ENCODE measurements around the gene FGD5. TPM values are rescaled to one million over a fixed set of nuclear protein-coding genes. Genes with fewer than 3 reads are reported as not detected.

FGD5 gene
- total and polyA plus RNA-seq, 2 experiments from 2014 or later, result 7.4 to 12.2 TPM

DNA sequence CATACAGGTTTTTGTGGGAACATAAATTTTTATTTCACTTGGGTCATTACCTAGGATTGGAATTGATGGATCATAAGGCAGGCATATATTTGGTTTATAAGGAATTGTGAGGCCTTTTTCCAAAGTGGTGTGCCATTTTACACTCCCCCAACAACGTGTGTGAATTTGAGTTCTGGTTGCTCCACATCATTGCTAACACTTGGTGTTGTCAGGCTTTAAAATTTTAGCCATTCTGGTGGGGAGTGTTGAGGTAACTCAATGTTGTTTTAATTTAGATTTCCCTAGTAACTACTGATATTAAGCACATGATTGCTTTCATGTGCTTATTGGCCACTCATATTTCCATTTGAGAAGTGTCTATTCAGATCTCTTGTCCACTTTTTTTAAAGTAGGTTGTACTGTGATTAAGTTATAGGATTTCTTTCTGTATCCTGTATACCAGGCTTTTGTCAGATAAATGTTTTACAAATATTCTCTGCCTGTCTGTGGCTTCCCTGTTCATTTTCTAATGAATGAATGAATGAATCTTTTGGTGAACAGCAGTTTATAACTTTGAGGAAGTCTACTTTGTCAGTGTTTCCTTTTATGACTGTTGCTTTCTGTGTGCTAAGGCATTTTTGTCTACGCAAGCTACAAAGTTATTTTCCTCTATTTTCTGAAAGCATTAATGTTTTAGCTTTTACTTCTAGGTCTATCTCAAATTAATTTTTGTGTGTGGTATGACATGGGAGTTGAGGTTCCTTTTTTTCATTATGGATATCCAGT, 110.7 kb downstream of the FGD5 start (continued):
- TF ChIP-seq EZH2 (IDR thresholded peaks at IDR 0.05; ENCODE audit: low read depth, unreplicated experiment) (no peak), CREB1 (CRISPR knock-in tag; IDR thresholded peaks at IDR 0.05; ENCODE audit: low read depth) (no peak), ETS1 (IDR thresholded peaks at IDR 0.05) (no peak), STAT1 (IDR thresholded peaks at IDR 0.05; ENCODE audit: unreplicated experiment) (no peak), ZNF114 (CRISPR knock-in tag; IDR thresholded peaks at IDR 0.05) (no peak)
- TF ChIP-seq, protein P1, sequence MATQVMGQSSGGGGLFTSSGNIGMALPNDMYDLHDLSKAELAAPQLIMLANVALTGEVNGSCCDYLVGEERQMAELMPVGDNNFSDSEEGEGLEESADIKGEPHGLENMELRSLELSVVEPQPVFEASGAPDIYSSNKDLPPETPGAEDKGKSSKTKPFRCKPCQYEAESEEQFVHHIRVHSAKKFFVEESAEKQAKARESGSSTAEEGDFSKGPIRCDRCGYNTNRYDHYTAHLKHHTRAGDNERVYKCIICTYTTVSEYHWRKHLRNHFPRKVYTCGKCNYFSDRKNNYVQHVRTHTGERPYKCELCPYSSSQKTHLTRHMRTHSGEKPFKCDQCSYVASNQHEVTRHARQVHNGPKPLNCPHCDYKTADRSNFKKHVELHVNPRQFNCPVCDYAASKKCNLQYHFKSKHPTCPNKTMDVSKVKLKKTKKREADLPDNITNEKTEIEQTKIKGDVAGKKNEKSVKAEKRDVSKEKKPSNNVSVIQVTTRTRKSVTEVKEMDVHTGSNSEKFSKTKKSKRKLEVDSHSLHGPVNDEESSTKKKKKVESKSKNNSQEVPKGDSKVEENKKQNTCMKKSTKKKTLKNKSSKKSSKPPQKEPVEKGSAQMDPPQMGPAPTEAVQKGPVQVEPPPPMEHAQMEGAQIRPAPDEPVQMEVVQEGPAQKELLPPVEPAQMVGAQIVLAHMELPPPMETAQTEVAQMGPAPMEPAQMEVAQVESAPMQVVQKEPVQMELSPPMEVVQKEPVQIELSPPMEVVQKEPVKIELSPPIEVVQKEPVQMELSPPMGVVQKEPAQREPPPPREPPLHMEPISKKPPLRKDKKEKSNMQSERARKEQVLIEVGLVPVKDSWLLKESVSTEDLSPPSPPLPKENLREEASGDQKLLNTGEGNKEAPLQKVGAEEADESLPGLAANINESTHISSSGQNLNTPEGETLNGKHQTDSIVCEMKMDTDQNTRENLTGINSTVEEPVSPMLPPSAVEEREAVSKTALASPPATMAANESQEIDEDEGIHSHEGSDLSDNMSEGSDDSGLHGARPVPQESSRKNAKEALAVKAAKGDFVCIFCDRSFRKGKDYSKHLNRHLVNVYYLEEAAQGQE (IDR thresholded peaks at IDR 0.05; ENCODE audit: unreplicated experiment), result no peak

DNA sequence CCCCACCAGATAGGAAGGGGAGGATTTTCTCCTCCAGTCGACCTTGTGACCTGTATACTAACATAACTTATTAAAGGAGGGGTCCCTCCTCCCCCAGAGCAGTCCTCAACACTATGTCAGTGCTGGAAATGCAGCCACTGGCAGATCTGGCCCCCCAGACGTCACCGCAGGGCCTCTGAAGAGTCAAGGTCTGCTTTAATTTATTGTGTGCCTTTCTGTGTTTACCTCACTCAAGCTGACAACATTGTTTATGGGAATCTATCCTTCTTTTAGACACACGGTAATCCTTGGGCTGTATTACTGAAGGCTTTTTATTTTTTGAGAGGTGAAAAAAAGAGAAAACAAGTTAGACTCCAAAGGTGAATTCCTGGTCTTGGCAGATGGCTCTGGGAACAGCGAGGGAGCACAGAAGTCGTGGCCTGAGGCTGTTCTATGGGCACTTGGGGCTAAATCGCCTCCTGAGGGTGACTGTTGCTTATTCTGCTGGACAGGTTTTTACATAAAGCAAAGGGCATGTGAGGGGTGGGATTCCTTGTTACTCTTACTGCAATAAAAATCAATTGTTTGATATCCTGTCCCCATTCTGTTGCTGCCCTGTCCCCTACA, 115.2 kb downstream of the FGD5 start:
- H3K4me1 Mint-ChIP-seq, result no peaks in the 10 kb centered on the region
- H3K27ac Mint-ChIP-seq, result no peak overlapping the region
- H3K9me3 Mint-ChIP-seq, result no peaks in the 10 kb centered on the region
- no peak overlapping the region for H3K4me3 Mint-ChIP-seq
- Histone ChIP-seq H4K20me1 (replicated peaks; ENCODE audit: insufficient read depth) (peaks cover 4% of the 10 kb centered on the region; the same call in 1 of the 2 replicates), H3K4me2 (no peak overlapping the region), H3K4me3 (no peak overlapping the region), H3K36me3 (ENCODE audit: insufficient read depth) (no peaks in the 10 kb centered on the region), H3F3A (replicated peaks; ENCODE audit: low read depth) (no peaks in the 10 kb centered on the region), H3K79me2 (replicated peaks; ENCODE audit: insufficient read depth) (no peaks in the 10 kb centered on the region), H3K27ac (ENCODE audit: low read depth) (no peak overlapping the region), H3K4me1 (ENCODE audit: insufficient read depth) (no peaks in the 10 kb centered on the region), H3K9me2 (ENCODE audit: insufficient read depth) (no peaks in the 10 kb centered on the region), H3K27me3 (ENCODE audit: insufficient read depth) (no peaks in the 10 kb centered on the region), H2AFZ (no peak overlapping the region)
- ATAC-seq (no peak), DNase-seq (ENCODE audit: low spot score) (no peak)
- TF ChIP-seq EZH2 (IDR thresholded peaks at IDR 0.05; ENCODE audit: low read depth, unreplicated experiment) (no peak), JUNB (IDR thresholded peaks at IDR 0.05; ENCODE audit: unreplicated experiment) (no peak)
- H3K36me3 Mint-ChIP-seq (ENCODE audit: low read depth), result no peaks in the 10 kb centered on the region
- no peaks in the 10 kb centered on the region for H3K27me3 Mint-ChIP-seq (ENCODE audit: insufficient read depth, low read depth, poor library complexity)
